ENCODE measurements around the gene C22orf23.
A peak's percentile ranks its signal among the peaks of the same experiment; 100 is the strongest.

Gene C22orf23

DNA sequence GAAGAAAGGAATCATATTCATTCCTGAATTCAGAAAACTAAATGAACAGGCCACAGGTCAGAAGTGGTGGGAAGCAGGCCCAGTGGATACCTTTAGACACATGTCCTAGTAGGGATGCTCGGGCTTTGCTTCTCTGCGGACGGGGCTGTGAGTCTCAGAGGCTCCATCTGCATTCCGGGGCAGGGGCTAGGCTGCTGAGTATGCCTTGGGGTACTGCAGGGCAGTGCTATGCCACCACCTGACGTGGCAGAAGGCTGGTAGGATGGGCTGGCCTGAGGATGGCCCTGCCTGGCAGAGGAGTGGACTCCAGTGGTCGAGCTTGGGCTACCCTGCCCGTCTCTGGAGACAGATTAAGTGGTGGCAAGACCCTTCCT, 9.6 kb downstream of the C22orf23 start:
- TF ChIP-seq, protein P1, sequence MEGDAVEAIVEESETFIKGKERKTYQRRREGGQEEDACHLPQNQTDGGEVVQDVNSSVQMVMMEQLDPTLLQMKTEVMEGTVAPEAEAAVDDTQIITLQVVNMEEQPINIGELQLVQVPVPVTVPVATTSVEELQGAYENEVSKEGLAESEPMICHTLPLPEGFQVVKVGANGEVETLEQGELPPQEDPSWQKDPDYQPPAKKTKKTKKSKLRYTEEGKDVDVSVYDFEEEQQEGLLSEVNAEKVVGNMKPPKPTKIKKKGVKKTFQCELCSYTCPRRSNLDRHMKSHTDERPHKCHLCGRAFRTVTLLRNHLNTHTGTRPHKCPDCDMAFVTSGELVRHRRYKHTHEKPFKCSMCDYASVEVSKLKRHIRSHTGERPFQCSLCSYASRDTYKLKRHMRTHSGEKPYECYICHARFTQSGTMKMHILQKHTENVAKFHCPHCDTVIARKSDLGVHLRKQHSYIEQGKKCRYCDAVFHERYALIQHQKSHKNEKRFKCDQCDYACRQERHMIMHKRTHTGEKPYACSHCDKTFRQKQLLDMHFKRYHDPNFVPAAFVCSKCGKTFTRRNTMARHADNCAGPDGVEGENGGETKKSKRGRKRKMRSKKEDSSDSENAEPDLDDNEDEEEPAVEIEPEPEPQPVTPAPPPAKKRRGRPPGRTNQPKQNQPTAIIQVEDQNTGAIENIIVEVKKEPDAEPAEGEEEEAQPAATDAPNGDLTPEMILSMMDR (conservative IDR thresholded peaks at IDR 0.05), result no peak
- TF ChIP-seq ZFX (IDR thresholded peaks at IDR 0.05), result no peak
- peak overlapping the region; percentile 13; the same call in 1 of the 2 replicates for H3K27ac ChIP-seq

DNA sequence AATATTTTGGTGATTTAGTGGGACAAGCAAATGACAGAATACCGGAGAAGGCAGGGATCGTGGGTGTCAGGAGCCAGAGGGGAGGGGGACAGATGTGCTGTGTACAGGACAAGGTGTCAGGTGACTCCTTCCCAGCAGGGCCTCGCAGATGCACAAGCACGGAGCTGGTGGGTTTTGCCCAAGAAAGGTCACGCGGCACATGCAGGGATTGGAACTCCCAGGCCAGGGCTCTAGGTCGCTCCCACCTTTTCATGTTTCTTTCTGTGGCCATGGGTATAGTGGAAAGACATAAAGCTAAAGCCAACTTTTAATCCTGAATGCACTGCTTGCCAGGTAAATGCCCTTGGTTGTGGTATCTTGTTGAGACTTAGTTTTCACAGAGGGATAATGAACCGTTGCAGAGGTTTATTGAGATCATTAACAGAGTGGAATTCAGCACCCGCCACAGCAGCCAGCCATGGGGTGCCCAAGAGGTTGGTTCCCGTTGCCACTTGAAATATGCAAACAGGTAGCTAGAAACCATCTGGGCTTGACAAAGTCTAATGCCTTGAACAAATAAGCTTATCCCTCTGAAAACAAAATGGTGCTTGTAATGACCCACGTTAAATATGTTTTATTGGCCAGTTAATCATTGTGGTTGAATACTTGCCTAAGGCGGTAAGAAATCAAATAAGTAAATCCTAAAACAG, 10.1 kb downstream of the C22orf23 start:
- no peak for TF ChIP-seq ZFX (IDR thresholded peaks at IDR 0.05)
- peak overlapping the region; percentile 32; the same call in 1 of the 2 replicates for H3K27ac ChIP-seq

DNA sequence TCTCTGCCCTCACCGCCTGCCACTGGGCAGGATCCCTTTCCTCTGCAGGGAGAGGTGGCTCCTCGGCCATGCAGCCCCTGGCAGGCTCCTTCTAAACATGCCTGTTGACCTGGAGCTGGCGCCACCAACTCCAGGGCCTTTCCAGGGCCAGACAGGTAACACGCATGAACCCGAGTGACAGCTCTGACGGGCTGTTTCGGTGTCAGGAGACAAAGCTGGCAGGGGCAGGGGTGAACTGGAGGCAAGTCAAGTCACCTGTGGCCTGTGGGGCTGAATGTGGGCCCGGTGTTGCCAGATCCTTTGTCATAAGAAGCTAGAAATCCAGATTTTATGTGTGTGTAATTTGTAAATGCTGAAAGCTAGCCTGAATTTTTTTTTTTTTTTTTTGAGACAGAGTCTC, 11.3 kb downstream of the C22orf23 start:
- no peak overlapping the region for H3K27ac ChIP-seq

DNA sequence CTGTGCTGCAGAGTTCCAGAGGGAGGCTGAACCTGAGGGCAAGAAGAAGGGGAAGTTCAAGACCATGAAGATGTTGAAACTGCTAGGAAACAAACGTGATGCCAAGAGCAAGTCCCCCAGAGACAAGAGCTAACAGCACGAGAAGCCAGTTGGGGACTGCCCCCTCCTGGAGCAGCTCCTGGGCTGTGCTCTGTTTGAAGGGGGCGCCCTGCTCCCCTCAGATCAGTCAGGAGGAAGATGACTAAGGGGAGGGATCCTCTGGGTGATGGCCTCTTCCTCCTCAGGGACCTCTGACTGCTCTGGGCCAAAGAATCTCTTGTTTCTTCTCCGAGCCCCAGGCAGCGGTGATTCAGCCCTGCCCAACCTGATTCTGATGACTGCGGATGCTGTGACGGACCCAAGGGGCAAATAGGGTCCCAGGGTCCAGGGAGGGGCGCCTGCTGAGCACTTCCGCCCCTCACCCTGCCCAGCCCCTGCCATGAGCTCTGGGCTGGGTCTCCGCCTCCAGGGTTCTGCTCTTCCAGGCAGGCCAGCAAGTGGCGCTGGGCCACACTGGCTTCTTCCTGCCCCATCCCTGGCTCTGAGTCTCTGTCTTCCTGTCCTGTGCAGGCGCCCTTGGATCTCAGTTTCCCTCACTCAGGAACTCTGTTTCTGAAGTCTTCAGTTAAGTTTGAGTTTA, 12.6 kb downstream of the C22orf23 start:
- H3K27ac ChIP-seq, result no peak overlapping the region
- no peak for TF ChIP-seq ZFX (IDR thresholded peaks at IDR 0.05)
- TF ChIP-seq, protein P1 (conservative IDR thresholded peaks at IDR 0.05), result no peak

More for the DNA sequence above, 11.3 kb downstream of the C22orf23 start:
- no peak for TF ChIP-seq ZFX (IDR thresholded peaks at IDR 0.05)
- TF ChIP-seq, protein P1 (conservative IDR thresholded peaks at IDR 0.05), result no peak

DNA sequence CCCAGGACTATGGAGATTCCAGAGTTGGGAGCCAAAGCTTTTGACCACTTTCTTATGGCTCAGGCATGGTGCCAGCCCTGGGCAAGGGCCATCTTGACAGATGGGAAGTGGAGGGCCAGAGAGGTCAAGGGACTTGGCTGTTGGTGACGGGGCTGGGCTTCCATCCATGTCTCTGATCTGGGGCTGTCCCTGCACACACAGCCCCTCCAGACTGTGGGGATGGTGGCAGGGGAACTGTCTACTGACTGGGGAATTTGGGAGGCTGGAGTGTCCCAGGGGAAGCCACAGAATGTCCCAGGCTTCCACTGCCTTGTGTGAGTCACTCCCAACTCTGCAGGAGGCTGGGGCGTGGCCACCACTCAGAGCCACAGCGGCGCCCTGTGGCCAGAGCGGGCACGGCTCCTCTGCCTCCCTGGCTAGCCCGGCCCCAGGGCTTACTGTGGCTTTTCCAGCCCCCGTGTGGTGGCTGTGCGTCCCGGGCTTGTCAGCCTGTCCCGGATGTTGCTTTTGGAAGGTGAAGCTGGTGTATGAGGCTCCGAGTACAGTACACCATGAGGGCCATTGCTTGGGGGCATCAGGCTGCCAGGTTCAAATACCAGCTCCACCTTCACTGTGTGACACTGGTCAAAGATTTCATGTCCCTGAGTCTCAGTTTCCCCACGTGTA, 19.6 kb downstream of the C22orf23 start:
- no peak for TF ChIP-seq ZFX (IDR thresholded peaks at IDR 0.05)
- TF ChIP-seq, protein P1 (conservative IDR thresholded peaks at IDR 0.05), result peak; percentile 99
- H3K27ac ChIP-seq, result peak overlapping the region; percentile 55

DNA sequence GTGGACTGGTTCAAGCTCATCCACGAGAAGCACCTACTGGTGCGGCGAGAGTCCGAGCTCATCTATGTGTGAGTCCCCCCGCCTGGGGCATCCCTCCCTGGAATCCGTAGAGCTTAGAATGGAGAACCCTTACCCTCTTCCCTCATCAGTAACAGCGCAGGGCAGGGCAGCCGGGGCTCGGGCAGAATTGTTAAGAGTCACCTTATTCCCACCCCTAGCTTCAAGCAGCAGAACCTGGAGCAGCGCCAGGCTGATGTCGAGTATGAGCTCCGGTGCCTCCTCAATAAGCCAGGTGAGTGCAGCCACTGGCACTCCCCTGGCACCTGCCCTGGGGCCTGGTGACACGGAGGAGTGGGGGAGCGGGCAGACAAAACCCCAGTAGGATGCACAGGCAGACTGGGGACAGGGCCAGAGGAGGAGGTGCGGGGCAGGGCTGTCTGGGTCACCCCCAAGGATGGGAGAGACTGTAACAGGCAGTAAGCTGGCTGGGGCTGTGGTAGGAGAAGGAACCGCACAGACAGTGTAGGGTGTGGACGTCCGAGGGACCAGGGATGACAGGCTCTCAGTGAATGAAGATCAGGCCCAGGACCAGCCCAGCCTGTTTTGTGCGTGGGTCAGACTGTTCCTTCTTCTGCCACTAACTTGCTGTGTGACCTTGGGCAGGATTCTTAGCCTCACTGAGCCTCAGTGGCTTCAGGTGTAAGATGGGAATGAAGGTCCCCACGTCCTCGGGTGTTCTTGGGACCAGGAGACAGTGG, 20.4 kb downstream of the C22orf23 start:
- H3K27ac ChIP-seq, result peak overlapping the region; percentile 55
- TF ChIP-seq, protein P1 (conservative IDR thresholded peaks at IDR 0.05), result no peak
- no peak for TF ChIP-seq ZFX (IDR thresholded peaks at IDR 0.05)

DNA sequence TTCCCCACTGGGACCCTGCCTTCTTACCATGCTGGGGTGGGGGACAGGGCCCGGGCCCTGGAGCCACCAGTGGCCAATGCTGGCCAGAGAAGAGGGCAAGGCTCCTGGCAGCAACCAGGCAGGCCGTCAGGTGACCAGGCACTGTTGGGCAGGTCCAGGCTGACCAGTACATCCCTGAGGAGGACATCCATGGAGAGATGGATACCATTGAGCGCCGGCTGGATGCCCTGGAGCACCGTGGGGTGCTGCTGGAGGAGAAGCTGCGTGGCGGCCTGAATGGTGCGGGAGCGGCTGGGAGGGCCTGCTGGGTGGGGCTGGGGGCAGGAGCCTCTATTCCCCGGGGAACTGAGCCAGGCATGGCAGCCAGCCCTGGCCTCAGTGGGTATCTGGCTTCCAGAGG, 21.0 kb downstream of the C22orf23 start:
- TF ChIP-seq, protein P1 (conservative IDR thresholded peaks at IDR 0.05), result no peak
- TF ChIP-seq ZFX (IDR thresholded peaks at IDR 0.05), result no peak
- H3K27ac ChIP-seq, result no peak overlapping the region
